GM10266 (cell line): ENCODE results near the gene EXOSC9.

Experiments used
- DNase-seq: peaks from one replicate; pipeline ENCODE4 v3.0.0; 2012; ENCODE audit errors: extremely low spot score
- CTCF ChIP-seq: IDR thresholded peaks from 2 replicates; pipeline ENCODE4 v1.5.1; 2012; ENCODE audit warnings: mild to moderate bottlenecking, low read depth; ENCODE audit not compliant: control insufficient read depth, insufficient read depth; ENCODE audit errors: missing control alignments

The EXOSC9 gene

GRCh38 chr4:121778991-121779628 lies 22.0 kb upstream of the EXOSC9 start:
- no peak for DNase-seq
- no peak for TF ChIP-seq CTCF

GRCh38 chr4:121783210-121783609 lies 17.9 kb upstream of the EXOSC9 start:
- no peak for DNase-seq
- no peak for TF ChIP-seq CTCF

GRCh38 chr4:121784401-121784800 lies 16.7 kb upstream of the EXOSC9 start:
- no peak for TF ChIP-seq CTCF
- no peak for DNase-seq

GRCh38 chr4:121784975-121785374 lies 16.1 kb upstream of the EXOSC9 start:
- no peak for TF ChIP-seq CTCF
- no peak for DNase-seq

- DNase-seq: no peak
- TF ChIP-seq CTCF: no peak
Measured at GRCh38 chr4:121785479-121785878, 15.6 kb upstream of the EXOSC9 start.

- no peak for DNase-seq
Measured at GRCh38 chr4:121786221-121786620, 14.9 kb upstream of the EXOSC9 start.

More at GRCh38 chr4:121786221-121786620, 14.9 kb upstream of the EXOSC9 start:
- no peak for TF ChIP-seq CTCF
